ENCODE data around the gene TRIM65. TPM values are rescaled to one million over a fixed set of nuclear protein-coding genes. Genes with fewer than 3 reads are reported as not detected.

The TRIM65 gene
- polyA plus RNA-seq, 1 donor from 2014 or later, result 1.5 TPM

- Histone ChIP-seq H3K79me2 (replicated peaks; ENCODE audit: insufficient read depth, low read length) (no peaks in the 10 kb centered on the region), H4K20me1 (ENCODE audit: insufficient read depth) (no peaks in the 10 kb centered on the region), H3K27ac (ENCODE audit: low read length) (no peak overlapping the region), H2AFZ (ENCODE audit: low read depth, low read length) (no peak overlapping the region), H3K36me3 (ENCODE audit: insufficient read depth, low read length) (no peaks in the 10 kb centered on the region), H3K27me3 (ENCODE audit: insufficient read depth, low read depth, low read length) (no peaks in the 10 kb centered on the region), H3K9me2 (ENCODE audit: insufficient read depth, low read length) (no peaks in the 10 kb centered on the region), H3K9me3 (ENCODE audit: low read length) (no peaks in the 10 kb centered on the region), H3K4me2 (ENCODE audit: low read length) (no peak overlapping the region), H3K4me3 (ENCODE audit: low read length) (no peak overlapping the region), H3F3A (ENCODE audit: insufficient read depth, low read length, poor library complexity, severe bottlenecking) (no peaks in the 10 kb centered on the region), H3K9ac (ENCODE audit: low read length) (no peak overlapping the region)
- TF ChIP-seq POLR2AphosphoS5 (IDR thresholded peaks at IDR 0.05), result no peak
- TF ChIP-seq EP300 (conservative IDR thresholded peaks at IDR 0.05; ENCODE audit: poor library complexity, severe bottlenecking), result no peak
- no peak for TF ChIP-seq TAF1 (IDR thresholded peaks at IDR 0.05; ENCODE audit: low read depth)
- TF ChIP-seq, protein P1, sequence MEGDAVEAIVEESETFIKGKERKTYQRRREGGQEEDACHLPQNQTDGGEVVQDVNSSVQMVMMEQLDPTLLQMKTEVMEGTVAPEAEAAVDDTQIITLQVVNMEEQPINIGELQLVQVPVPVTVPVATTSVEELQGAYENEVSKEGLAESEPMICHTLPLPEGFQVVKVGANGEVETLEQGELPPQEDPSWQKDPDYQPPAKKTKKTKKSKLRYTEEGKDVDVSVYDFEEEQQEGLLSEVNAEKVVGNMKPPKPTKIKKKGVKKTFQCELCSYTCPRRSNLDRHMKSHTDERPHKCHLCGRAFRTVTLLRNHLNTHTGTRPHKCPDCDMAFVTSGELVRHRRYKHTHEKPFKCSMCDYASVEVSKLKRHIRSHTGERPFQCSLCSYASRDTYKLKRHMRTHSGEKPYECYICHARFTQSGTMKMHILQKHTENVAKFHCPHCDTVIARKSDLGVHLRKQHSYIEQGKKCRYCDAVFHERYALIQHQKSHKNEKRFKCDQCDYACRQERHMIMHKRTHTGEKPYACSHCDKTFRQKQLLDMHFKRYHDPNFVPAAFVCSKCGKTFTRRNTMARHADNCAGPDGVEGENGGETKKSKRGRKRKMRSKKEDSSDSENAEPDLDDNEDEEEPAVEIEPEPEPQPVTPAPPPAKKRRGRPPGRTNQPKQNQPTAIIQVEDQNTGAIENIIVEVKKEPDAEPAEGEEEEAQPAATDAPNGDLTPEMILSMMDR (IDR thresholded peaks at IDR 0.05; ENCODE audit: poor library complexity, severe bottlenecking), result no peak
- no peak for TF ChIP-seq SMC3 (conservative IDR thresholded peaks at IDR 0.05; ENCODE audit: poor library complexity)
- TF ChIP-seq EZH2 (IDR thresholded peaks at IDR 0.05; ENCODE audit: borderline replicate concordance, insufficient read depth, low read length, poor library complexity, severe bottlenecking), result no peak
- no peak for TF ChIP-seq REST (IDR thresholded peaks at IDR 0.05; ENCODE audit: borderline replicate concordance)
- TF ChIP-seq MXI1 (conservative IDR thresholded peaks at IDR 0.05; ENCODE audit: poor library complexity, severe bottlenecking), result no peak
- no peak for TF ChIP-seq RAD21 (conservative IDR thresholded peaks at IDR 0.05)
Observed at GRCh38 chr17:75899353-75899752, 2.6 kb upstream of the TRIM65 start.

- Histone ChIP-seq H3K36me3 (ENCODE audit: insufficient read depth, low read length) (no peaks in the 10 kb centered on the region), H3F3A (ENCODE audit: insufficient read depth, low read length, poor library complexity, severe bottlenecking) (no peaks in the 10 kb centered on the region), H3K9me2 (ENCODE audit: insufficient read depth, low read length) (no peaks in the 10 kb centered on the region), H4K20me1 (ENCODE audit: insufficient read depth) (no peaks in the 10 kb centered on the region), H3K4me3 (ENCODE audit: low read length) (no peak overlapping the region), H3K4me2 (ENCODE audit: low read length) (no peak overlapping the region), H3K9me3 (ENCODE audit: low read length) (no peaks in the 10 kb centered on the region), H2AFZ (ENCODE audit: low read depth, low read length) (no peak overlapping the region), H3K27ac (ENCODE audit: low read length) (no peak overlapping the region), H3K9ac (ENCODE audit: low read length) (no peak overlapping the region), H3K27me3 (ENCODE audit: insufficient read depth, low read depth, low read length) (no peaks in the 10 kb centered on the region), H3K79me2 (replicated peaks; ENCODE audit: insufficient read depth, low read length) (no peaks in the 10 kb centered on the region)
- TF ChIP-seq REST (IDR thresholded peaks at IDR 0.05; ENCODE audit: borderline replicate concordance) (no peak), EZH2 (IDR thresholded peaks at IDR 0.05; ENCODE audit: borderline replicate concordance, insufficient read depth, low read length, poor library complexity, severe bottlenecking) (no peak)
- TF ChIP-seq, protein P1 (IDR thresholded peaks at IDR 0.05; ENCODE audit: poor library complexity, severe bottlenecking), result no peak
Observed at GRCh38 chr17:75898791-75899190, 2.0 kb upstream of the TRIM65 start.

All from neural cell (in vitro differentiated cells).